Left lung (tissue), 8 donors: ENCODE data around the gene NOBOX. TPM values are rescaled to one million over a fixed set of nuclear protein-coding genes. Genes with fewer than 3 reads are reported as not detected.

Experiments
- polyA plus RNA-seq, 6 donors: library from polyadenylated mRNA; unstranded; fragments of 120-200 nt; gene quantifications; one replicate each; pipeline ENCODE4 v1.2.1, GENCODE V29; 2013; ENCODE audit not compliant: insufficient read length in 6 of 6
- total RNA-seq, 2 donors: library from RNA; stranded (reverse); fragmentation: NEBNext Ultra II Directional; extraction: Animal tissue kit (Norgen Biotek cat#: 25700); gene quantifications; one replicate each; pipeline ENCODE4 v1.2.1, GENCODE V29; 2021
- donor health status: DM: no; HTN: yes; CAD: no.
- donor health status: DM: no; HTN: no; CAD: no.

The NOBOX gene
- total and polyA plus RNA-seq, 8 donors, result not detected

Other genes starting within 250 kb of the NOBOX start
- gene CTAGE4, start 220.2 kb downstream of the NOBOX start, total RNA-seq, result 1 to 10 TPM; 5.0 to 5.3 TPM
- 10 to 100 TPM in 3 of 6 donors, 1 to 10 TPM in 3; 1.7 to 19.5 (median 7.9) TPM for gene CTAGE4, start 220.2 kb downstream of the NOBOX start, polyA plus RNA-seq
- 1 to 10 TPM; 1.0 to 8.6 TPM for gene ARHGEF35, start 207.9 kb downstream of the NOBOX start, total RNA-seq
- gene ARHGEF35, start 207.9 kb downstream of the NOBOX start, polyA plus RNA-seq, result 10 to 100 TPM; 13.0 to 18.1 (median 15.2) TPM
- not detected for gene OR2A42, start 164.1 kb downstream of the NOBOX start, total RNA-seq
- gene OR2A42, start 164.1 kb downstream of the NOBOX start, polyA plus RNA-seq, result 1 to 10 TPM; 1.1 to 5.6 (median 3.2) TPM
- gene OR2A7, start 138.9 kb downstream of the NOBOX start, total RNA-seq, result 1 to 10 TPM; 5.3 to 5.6 TPM
- 10 to 100 TPM in 5 of 6 donors, 1 to 10 TPM in 1; 7.1 to 25.2 (median 17.4) TPM for gene OR2A7, start 138.9 kb downstream of the NOBOX start, polyA plus RNA-seq
- gene CTAGE8, start 134.4 kb downstream of the NOBOX start, total RNA-seq, result 1 to 10 TPM in 1 of 2 donors, not detected in 1; 3.0 TPM
- gene CTAGE8, start 134.4 kb downstream of the NOBOX start, polyA plus RNA-seq, result 10 to 100 TPM in 1 of 6 donors, 1 to 10 TPM in 5; 5.3 to 11.3 (median 7.8) TPM
- gene OR2A1, start 91.3 kb downstream of the NOBOX start, total RNA-seq, result not detected
- 1 to 10 TPM; 1.6 to 3.2 (median 2.7) TPM for gene OR2A1, start 91.3 kb downstream of the NOBOX start, polyA plus RNA-seq
- gene ARHGEF5, start 48.3 kb downstream of the NOBOX start, total RNA-seq, result 10 to 100 TPM; 23.9 to 32.3 TPM
- gene ARHGEF5, start 48.3 kb downstream of the NOBOX start, polyA plus RNA-seq, result 10 to 100 TPM; 13.0 to 37.1 (median 24.8) TPM